GM10847 (cell line): ENCODE measurements around the gene ZNF284.

ENCODE experiments used
- POLR2A ChIP-seq: IDR thresholded peaks from 2 replicates; pipeline ENCODE4 v1.6.1; 2011; ENCODE audit not compliant: insufficient read length; ENCODE audit errors: extremely low read depth

ZNF284 gene

GRCh38 chr19:44072543-44073401 is 813 bp downstream of the ZNF284 start:
- TF ChIP-seq POLR2A, result no peak

DNA sequence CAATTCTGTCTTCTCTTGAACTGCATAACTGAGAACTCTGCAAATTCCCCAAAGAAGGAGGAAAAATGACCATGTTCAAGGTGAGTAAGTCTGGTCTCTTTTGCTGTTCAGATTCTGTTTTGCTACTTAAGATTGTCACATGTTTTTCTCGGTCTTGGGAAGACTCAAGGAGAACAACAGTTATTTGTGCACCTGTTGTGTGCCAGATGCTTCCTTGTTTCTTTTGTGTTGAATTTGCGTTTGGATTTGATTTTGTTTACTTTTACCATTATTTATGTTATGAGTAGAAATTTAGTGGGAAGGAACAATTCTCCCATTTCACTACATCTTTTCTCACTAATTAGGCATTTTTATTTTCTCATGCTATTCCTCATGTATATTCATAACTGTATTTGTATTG is 4.4 kb downstream of the ZNF284 start:
- TF ChIP-seq POLR2A, result no peak

GRCh38 chr19:44092108-44092507 is 20.1 kb downstream of the ZNF284 start:
- TF ChIP-seq POLR2A, result no peak

- TF ChIP-seq POLR2A, result no peak
Measured at GRCh38 chr19:44093931-44094765, 22.2 kb downstream of the ZNF284 start, which contains the start of gene ZNF224. Gene ZNF224, plus strand, starts transcription at chr19:44094361. Its CDS starts 3,513 bp downstream, at chr19:44097874.

DNA sequence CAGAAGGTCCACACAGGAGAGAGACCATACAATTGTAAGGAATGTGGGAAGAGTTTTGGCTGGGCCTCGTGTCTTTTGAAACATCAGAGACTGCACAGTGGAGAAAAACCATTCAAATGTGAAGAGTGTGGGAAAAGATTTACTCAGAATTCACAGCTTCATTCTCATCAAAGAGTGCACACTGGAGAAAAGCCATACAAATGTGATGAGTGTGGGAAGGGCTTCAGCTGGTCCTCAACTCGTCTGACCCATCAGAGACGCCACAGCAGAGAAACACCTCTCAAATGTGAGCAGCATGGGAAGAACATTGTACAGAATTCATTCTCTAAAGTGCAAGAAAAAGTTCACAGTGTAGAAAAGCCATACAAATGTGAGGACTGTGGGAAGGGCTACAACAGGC is 35.8 kb downstream of the ZNF284 start:
- TF ChIP-seq POLR2A, result no peak

GRCh38 chr19:44109458-44109857 is 37.5 kb downstream of the ZNF284 start:
- TF ChIP-seq POLR2A, result no peak

DNA sequence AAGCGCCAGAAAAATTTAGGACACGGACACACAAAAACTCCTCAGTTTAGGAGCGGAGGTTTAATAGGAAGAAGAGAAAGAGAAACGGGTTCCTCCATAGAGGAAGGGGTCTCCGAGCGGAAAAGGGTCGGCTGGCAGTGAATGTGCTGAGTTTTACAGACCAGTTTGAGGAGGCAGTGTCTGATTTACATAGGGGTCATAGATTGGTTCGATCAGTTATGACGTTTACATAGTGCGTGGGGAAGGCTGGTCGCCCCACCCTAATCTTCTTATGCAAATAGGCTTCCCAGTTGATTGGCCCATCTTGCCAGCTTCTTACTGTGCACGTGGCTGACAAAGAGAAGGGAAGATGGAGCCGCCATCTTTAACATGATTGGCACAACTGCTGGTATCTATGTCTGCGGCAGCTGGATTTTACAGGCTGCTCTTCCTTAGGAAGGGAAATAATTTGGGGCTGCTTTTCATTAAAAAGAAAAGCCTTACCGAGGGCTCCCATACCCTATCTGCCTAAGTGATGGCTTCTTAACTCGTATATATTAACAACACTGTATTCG is 40.0 kb downstream of the ZNF284 start:
- TF ChIP-seq POLR2A, result no peak

DNA sequence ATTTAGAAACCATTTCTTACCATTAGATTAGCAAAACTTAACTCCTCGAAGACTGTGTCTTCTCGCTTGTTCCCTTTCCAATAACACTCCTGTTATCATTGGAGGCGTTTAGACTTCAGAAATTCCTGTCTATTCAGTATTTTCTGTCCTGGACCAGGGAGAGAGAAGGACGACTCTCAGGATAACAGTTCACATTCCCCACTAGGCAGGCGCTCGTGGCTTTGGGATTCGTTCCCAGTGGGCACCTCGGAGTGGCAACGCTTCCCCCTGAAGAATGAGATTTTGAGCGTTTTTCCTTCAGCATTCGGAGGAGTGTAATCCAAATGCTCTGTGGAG is 40.8 kb downstream of the ZNF284 start:
- no peak for TF ChIP-seq POLR2A

- peak; percentile 42 for TF ChIP-seq POLR2A
Measured at GRCh38 chr19:44113138-44113783, 41.3 kb downstream of the ZNF284 start, which contains the start of gene ZNF225. Gene ZNF225, plus strand, starts transcription at chr19:44113399. Its CDS starts 2,429 bp downstream, at chr19:44115828.

DNA sequence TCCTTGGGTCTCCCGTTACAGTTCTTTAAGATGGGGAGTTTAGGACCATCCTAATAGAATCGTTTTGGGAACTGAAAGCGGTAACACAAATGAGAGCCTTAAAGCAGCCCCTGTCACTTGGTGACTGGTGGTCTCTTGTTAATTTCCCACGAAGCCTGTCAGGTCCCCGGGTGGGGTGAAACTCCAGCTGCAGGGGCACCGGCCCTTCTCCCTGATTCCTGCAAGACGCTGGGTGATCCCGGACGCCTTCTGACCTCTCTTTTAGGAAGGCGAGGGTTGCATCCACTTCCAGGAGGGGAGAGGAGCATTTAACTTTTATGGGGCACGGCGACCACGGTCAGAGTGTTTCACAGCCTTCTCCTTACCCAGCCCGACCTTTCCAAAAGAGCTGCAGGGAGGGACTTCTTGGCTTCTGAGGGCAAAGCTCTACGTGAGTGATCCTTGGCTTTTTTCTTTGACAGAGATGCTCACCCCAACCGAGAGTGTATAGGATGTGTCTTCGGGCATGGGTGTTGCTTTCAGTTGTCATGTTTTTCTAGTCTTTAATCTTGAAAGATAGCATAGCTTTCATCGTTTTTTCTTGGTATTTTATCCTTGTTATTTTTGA is 41.9 kb downstream of the ZNF284 start:
- TF ChIP-seq POLR2A, result no peak

DNA sequence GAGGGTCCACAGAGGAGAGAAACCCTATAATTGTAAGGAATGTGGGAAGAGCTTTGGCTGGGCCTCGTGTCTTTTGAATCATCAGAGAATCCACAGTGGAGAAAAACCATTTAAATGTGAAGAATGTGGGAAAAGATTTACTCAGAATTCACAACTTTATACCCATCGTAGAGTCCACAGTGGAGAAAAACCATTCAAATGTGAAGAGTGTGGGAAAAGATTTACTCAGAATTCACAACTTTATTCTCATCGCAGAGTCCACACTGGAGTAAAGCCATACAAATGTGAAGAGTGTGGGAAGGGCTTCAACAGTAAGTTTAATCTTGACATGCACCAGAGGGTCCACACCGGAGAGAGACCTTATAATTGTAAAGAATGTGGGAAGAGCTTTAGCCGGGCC is 60.0 kb downstream of the ZNF284 start:
- TF ChIP-seq POLR2A, result no peak
